Measurements from ENCODE around the gene VWC2. TPM values are rescaled to one million over a fixed set of nuclear protein-coding genes. Genes with fewer than 3 reads are reported as not detected.

VWC2 gene
- total RNA-seq, 6 experiments from 2014 or later = not detected

DNA sequence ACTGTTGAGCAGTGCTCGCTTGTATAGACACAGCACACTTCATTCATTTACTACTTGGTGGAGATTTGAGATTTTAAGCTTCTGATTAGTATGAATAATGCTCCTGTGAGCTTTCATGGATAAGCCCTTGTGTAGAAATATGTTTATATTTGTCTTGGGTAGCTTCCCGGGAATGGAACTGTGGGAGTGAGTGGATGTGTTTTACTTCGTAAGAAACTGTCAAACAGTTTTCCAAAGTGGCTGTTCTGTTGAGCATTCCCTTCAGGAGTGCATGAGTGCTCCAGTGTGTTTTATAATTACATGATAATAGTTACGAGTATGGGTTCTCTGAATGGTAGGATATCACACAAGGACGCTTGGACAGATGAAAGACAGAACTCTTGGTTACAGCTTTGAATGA is 49.4 kb downstream of the VWC2 start:
- no peaks in the 10 kb centered on the region for H3K36me3 Mint-ChIP-seq (ENCODE audit: low read depth)
- H3K27ac Mint-ChIP-seq = no peak overlapping the region
- no peaks in the 10 kb centered on the region for H3K27me3 Mint-ChIP-seq (ENCODE audit: insufficient read depth)
- TF ChIP-seq, protein P1, sequence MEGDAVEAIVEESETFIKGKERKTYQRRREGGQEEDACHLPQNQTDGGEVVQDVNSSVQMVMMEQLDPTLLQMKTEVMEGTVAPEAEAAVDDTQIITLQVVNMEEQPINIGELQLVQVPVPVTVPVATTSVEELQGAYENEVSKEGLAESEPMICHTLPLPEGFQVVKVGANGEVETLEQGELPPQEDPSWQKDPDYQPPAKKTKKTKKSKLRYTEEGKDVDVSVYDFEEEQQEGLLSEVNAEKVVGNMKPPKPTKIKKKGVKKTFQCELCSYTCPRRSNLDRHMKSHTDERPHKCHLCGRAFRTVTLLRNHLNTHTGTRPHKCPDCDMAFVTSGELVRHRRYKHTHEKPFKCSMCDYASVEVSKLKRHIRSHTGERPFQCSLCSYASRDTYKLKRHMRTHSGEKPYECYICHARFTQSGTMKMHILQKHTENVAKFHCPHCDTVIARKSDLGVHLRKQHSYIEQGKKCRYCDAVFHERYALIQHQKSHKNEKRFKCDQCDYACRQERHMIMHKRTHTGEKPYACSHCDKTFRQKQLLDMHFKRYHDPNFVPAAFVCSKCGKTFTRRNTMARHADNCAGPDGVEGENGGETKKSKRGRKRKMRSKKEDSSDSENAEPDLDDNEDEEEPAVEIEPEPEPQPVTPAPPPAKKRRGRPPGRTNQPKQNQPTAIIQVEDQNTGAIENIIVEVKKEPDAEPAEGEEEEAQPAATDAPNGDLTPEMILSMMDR (IDR thresholded peaks at IDR 0.05) = no peak
- no peak for DNase-seq
- H3K4me3 Mint-ChIP-seq = no peak overlapping the region
- peaks cover 25% of the 10 kb centered on the region for H3K9me3 Mint-ChIP-seq
- H3K4me1 Mint-ChIP-seq (ENCODE audit: low read depth) = no peaks in the 10 kb centered on the region

DNA sequence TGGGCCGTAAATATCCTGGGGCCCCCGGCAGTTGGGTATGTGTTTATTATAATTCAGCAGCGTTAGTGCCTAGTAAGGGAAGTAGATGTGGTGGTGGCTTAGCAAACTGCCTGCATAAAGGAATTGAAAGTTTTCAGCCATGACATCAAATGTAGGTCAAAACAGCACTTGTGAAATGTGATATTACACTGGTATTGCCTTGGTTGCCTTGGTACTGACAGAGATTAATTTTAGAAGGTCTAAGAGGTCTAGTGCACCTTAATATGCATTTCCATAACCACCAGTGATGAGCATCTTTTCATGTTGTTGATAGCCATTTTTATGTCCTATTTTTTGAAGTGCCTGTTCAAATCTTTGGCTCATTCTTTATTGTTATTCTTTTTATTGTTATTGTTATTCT is 50.1 kb downstream of the VWC2 start:
- Mint-ChIP-seq H3K4me1 (ENCODE audit: low read depth) (no peaks in the 10 kb centered on the region), H3K9me3 (peaks cover 25% of the 10 kb centered on the region), H3K27me3 (ENCODE audit: insufficient read depth) (no peaks in the 10 kb centered on the region; the same call in 1 of the 2 replicates), H3K4me3 (no peak overlapping the region), H3K27ac (no peak overlapping the region), H3K36me3 (ENCODE audit: low read depth) (no peaks in the 10 kb centered on the region)
- DNase-seq = no peak
- TF ChIP-seq, protein P1 (IDR thresholded peaks at IDR 0.05) = no peak

DNA sequence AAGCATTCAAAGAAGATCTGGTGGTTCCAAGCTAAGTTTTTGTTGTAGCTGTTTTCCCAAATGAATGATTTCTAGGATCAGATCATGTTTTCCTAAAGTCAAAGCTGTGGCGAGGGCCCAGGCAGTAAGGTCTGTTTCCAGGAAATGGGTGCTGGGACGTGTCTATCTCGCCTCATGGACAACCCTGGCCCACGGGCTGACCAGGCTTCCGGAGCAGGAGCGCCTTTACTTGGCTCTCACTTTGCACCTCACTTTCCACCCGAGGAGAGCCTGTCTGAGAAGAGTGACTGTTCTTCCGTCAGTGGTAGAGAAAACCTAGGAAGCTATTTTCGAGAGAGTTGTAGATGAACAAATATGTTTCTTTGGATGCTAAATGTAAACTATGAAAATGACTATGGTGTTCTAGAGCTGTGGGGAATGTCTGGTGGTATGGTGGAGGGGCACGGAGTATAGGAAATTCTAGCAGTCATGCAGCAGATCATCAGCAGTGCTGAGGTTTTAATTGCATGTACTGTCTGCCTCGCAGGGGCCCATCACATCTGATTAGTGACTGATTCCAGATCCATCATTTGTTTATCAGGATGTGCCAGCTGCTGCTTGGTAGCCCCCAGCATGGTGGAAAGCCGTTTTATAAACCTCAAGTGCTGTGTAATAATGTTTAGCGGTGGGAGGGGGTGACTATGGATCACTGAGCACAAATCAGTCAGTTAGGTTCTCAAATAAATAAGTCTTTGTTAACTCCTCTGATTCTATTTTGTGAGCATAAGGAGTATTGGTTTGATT is 66.6 kb downstream of the VWC2 start:
- Mint-ChIP-seq H3K9me3 (peaks cover 29% of the 10 kb centered on the region), H3K4me3 (no peak overlapping the region)

DNA sequence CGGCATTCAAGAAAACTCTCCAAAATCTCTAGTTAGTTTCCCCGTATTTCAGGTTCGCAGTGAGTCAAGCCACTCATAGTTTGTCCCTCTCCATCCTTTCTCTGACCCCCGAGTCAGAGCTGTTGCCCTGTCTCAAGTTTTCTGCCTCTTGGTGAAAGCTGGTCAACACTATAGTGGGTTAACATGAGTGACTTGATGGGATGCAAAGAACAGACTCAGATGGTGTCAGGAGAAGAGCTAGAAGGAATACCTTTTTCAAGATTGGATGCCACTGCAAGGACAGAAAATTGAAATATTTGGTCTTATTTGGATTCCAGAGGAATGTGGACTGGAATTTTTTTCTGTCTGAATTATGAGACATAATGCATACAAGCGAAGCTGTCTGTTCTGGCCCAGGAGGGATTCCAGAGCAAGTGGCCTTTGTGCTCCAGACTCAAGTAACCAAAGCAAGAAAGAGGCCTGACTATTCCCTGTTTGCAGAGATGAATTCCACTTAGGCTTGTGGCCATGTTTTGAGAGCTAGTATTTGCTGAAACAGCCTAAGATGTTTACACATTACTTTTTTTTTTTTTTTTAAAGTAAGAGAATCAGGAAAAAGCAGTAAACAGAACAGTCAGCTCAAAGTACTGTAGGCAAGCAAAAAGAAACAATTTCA is 67.4 kb downstream of the VWC2 start:
- H3K4me1 Mint-ChIP-seq (ENCODE audit: low read depth) = no peaks in the 10 kb centered on the region
- no peak overlapping the region for H3K4me3 Mint-ChIP-seq
- H3K27ac Mint-ChIP-seq = no peak overlapping the region
- no peaks in the 10 kb centered on the region for H3K36me3 Mint-ChIP-seq (ENCODE audit: low read depth)
- no peaks in the 10 kb centered on the region for H3K27me3 Mint-ChIP-seq (ENCODE audit: insufficient read depth)
- peaks cover 24% of the 10 kb centered on the region for H3K9me3 Mint-ChIP-seq
- no peak for DNase-seq
- TF ChIP-seq, protein P1 (IDR thresholded peaks at IDR 0.05) = no peak

More for the DNA sequence above, 66.6 kb downstream of the VWC2 start:
- H3K4me1 Mint-ChIP-seq (ENCODE audit: low read depth) = no peaks in the 10 kb centered on the region
- TF ChIP-seq, protein P1 (IDR thresholded peaks at IDR 0.05) = no peak
- no peak overlapping the region for H3K27ac Mint-ChIP-seq
- no peaks in the 10 kb centered on the region for H3K36me3 Mint-ChIP-seq (ENCODE audit: low read depth)
- H3K27me3 Mint-ChIP-seq (ENCODE audit: insufficient read depth) = no peaks in the 10 kb centered on the region; the same call in 1 of the 2 replicates
- no peak for DNase-seq

DNA sequence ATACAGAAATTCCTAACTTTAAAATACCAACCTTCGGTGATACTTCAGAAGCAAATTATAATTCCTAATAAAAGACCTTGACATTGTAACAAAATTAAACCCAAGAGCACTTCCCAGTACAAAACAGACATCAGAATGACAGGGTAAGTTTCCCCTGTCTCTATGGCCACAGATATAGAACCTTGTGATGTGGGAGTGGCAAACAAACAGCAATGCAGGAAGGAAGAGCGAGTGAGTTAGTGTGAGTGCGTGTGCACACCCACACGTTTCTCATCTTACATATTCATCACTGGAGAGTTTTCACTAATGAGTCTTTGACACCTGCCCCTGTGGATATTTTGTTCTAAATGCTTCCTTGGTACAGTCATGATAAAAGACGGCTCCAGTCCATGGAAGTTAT is 72.2 kb downstream of the VWC2 start:
- no peak for DNase-seq
- Mint-ChIP-seq H3K4me1 (ENCODE audit: low read depth) (no peaks in the 10 kb centered on the region), H3K4me3 (no peak overlapping the region), H3K27me3 (ENCODE audit: insufficient read depth) (no peaks in the 10 kb centered on the region), H3K36me3 (ENCODE audit: low read depth) (no peaks in the 10 kb centered on the region), H3K9me3 (peaks cover 21% of the 10 kb centered on the region), H3K27ac (no peak overlapping the region)
- TF ChIP-seq, protein P1 (IDR thresholded peaks at IDR 0.05) = no peak

Measured in HFFc6 (cell line).